ENCODE results near the gene ANO8.

DNA sequence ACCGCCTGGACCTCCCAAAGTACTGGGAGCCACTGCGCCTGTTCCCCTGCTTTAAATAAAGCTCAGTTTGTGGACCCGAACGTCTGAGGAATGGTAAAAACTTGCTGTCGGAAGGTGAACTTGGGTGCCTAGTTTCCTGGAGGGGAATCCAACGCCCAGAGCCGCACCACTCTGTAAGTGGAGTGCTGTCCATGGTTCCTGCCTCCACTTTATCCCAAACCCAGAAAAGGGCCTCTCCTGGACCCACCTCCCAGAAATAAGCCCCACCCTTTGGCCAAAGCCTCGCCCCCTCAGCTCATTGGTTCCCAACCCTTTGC, 2.3 kb downstream of the ANO8 start:
- TF ChIP-seq, protein P1, sequence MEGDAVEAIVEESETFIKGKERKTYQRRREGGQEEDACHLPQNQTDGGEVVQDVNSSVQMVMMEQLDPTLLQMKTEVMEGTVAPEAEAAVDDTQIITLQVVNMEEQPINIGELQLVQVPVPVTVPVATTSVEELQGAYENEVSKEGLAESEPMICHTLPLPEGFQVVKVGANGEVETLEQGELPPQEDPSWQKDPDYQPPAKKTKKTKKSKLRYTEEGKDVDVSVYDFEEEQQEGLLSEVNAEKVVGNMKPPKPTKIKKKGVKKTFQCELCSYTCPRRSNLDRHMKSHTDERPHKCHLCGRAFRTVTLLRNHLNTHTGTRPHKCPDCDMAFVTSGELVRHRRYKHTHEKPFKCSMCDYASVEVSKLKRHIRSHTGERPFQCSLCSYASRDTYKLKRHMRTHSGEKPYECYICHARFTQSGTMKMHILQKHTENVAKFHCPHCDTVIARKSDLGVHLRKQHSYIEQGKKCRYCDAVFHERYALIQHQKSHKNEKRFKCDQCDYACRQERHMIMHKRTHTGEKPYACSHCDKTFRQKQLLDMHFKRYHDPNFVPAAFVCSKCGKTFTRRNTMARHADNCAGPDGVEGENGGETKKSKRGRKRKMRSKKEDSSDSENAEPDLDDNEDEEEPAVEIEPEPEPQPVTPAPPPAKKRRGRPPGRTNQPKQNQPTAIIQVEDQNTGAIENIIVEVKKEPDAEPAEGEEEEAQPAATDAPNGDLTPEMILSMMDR (IDR thresholded peaks at IDR 0.05), result no peak
- TF ChIP-seq POLR2A (IDR thresholded peaks at IDR 0.05), result no peak

Data from adrenal gland (tissue), 5 donors.